ENCODE results near the gene ENOX2.
A peak's percentile ranks its signal among the peaks of the same experiment; 100 is the strongest.

ENOX2 gene

GRCh38 chrX:130575831-130576389 is 327.1 kb downstream of the ENOX2 start:
- peak; percentile 90 for ATAC-seq
- no peak for TF ChIP-seq SNAI2 (CRISPR knock-in tag; IDR thresholded peaks at IDR 0.05)
- no peak for TF ChIP-seq ZNF565 (CRISPR knock-in tag; conservative IDR thresholded peaks at IDR 0.05; ENCODE audit: low read depth)
- TF ChIP-seq PPARA (CRISPR knock-in tag; IDR thresholded peaks at IDR 0.05; ENCODE audit: borderline replicate concordance), result no peak
- TF ChIP-seq POU6F1 (CRISPR knock-in tag; IDR thresholded peaks at IDR 0.05; ENCODE audit: borderline replicate concordance, low read depth), result no peak
- no peak for TF ChIP-seq ZFP3 (CRISPR knock-in tag; IDR thresholded peaks at IDR 0.05)
- TF ChIP-seq ZFP30 (CRISPR knock-in tag; IDR thresholded peaks at IDR 0.05), result no peak
- TF ChIP-seq ZNF70 (CRISPR knock-in tag; IDR thresholded peaks at IDR 0.05), result no peak
- no peak for TF ChIP-seq CSDC2 (CRISPR knock-in tag; IDR thresholded peaks at IDR 0.05)
- TF ChIP-seq TCF4 (CRISPR knock-in tag; IDR thresholded peaks at IDR 0.05; ENCODE audit: borderline replicate concordance), result no peak
- TF ChIP-seq BACH2 (CRISPR knock-in tag; IDR thresholded peaks at IDR 0.05; ENCODE audit: borderline replicate concordance), result no peak

All from SK-N-SH treated with all-trans-retinoic acid at 6 μM for 48 hours (cell line).